Mesendoderm (in vitro differentiated cells): ENCODE results near the gene C12orf54.
"Not testable (repeated sequence)": the region's sequence is repeated elsewhere in the genome, so short reads cannot be mapped to it uniquely, and the experiment has no call there.

Experiments used
- DNase-seq: peaks from one replicate; pipeline ENCODE4 v3.0.0; 2013
- H2AK5ac ChIP-seq: 2 replicates; pipeline ENCODE4 v1.6.1; 2013; ENCODE audit warnings: low read length, inconsistent platforms
- H2BK120ac ChIP-seq: 2 replicates; pipeline ENCODE4 v1.6.1; 2013; ENCODE audit warnings: low read depth, mild to moderate bottlenecking, low read length, moderate library complexity, mixed read lengths
- H2BK15ac ChIP-seq: replicated peaks from 2 replicates; pipeline ENCODE4 v1.6.1; 2013; ENCODE audit warnings: low read depth, mild to moderate bottlenecking, moderate library complexity
- H2BK5ac ChIP-seq: 2 replicates; pipeline ENCODE4 v1.6.1; 2013; ENCODE audit warnings: low read length, inconsistent platforms
- H3K18ac ChIP-seq: 2 replicates; pipeline ENCODE4 v1.6.1; 2013; ENCODE audit warnings: mild to moderate bottlenecking, low read length, mixed read lengths
- H3K23ac ChIP-seq: one replicate; pipeline ENCODE4 v1.6.1; 2013; ENCODE audit warnings: low read length
- H3K27ac ChIP-seq: 2 replicates; pipeline ENCODE4 v1.5.1; 2013; ENCODE audit warnings: low read depth, mild to moderate bottlenecking, inconsistent platforms, low read length, moderate library complexity
- H3K27me3 ChIP-seq: 2 replicates; pipeline ENCODE4 v1.6.1; 2013; ENCODE audit warnings: low read length, control low read depth, mild to moderate bottlenecking, inconsistent platforms; ENCODE audit not compliant: insufficient read depth, poor library complexity
- H3K36me3 ChIP-seq: 2 replicates; pipeline ENCODE4 v1.6.1; 2013; ENCODE audit warnings: low read length, inconsistent platforms; ENCODE audit not compliant: control insufficient read depth, insufficient read depth
- H3K4ac ChIP-seq: one replicate; pipeline ENCODE4 v1.6.1; 2013; ENCODE audit warnings: low read depth, mild to moderate bottlenecking, low read length, moderate library complexity
- H3K4me1 ChIP-seq: 2 replicates; pipeline ENCODE4 v1.6.1; 2013; ENCODE audit warnings: low read depth, low read length, inconsistent platforms; ENCODE audit not compliant: control insufficient read depth
- H3K4me2 ChIP-seq: 2 replicates; pipeline ENCODE4 v1.6.1; 2013; ENCODE audit warnings: low read length
- H3K4me3 ChIP-seq: 2 replicates; pipeline ENCODE4 v1.5.1; 2013; ENCODE audit warnings: mild to moderate bottlenecking, low read length
- H3K56ac ChIP-seq: one replicate; pipeline ENCODE4 v1.6.1; 2013; ENCODE audit warnings: low read length
- H3K79me1 ChIP-seq: 2 replicates; pipeline ENCODE4 v1.6.1; 2013; ENCODE audit warnings: low read length, inconsistent platforms
- H3K79me2 ChIP-seq: 2 replicates; pipeline ENCODE4 v1.6.1; 2013; ENCODE audit warnings: mild to moderate bottlenecking, low read length; ENCODE audit not compliant: control insufficient read depth, insufficient read depth
- H3K9ac ChIP-seq: 2 replicates; pipeline ENCODE4 v1.6.1; 2013; ENCODE audit warnings: low read length, inconsistent platforms
- H4K5ac ChIP-seq: one replicate; pipeline ENCODE4 v1.6.1; 2013; ENCODE audit warnings: low read length
- H4K8ac ChIP-seq: one replicate; pipeline ENCODE4 v1.6.1; 2013; ENCODE audit warnings: low read depth, mild to moderate bottlenecking, control low read depth, low read length, moderate library complexity
- WGBS: extraction: QIAGEN DNeasy Blood & Tissue Kit; methylation state at CpG from one replicate; pipeline ENCODE4 v1.1.7; 2013; ENCODE audit warnings: low lambda C conversion rate, missing lambda C conversion rate; ENCODE audit not compliant: insufficient coverage; ENCODE audit errors: extremely low coverage; 5-methylcytosine and 5-hydroxymethylcytosine counted together

The C12orf54 gene

DNA sequence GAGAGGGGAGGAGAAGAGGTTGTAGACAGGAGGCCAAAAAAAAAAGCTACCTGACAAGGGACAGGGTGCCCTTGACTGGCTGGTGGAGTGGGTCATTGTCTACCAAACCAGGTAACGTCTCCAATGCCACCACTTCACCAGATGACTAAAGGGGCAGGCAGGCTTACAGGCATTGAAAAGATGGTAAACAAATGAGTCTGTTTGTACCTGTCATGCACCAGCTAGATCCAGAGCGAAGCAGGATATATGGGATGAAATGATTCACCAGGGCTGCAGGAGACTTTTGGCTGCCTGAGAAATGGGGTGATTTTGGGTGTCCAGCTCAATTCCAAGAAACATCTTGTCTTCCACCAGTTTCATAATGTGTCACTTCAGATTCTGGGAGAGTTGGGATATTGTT, 4.0 kb downstream of the C12orf54 start:
- H3K56ac ChIP-seq = no peak overlapping the region
- H3K27me3 ChIP-seq = no peaks in the 10 kb centered on the region
- no peak overlapping the region for H3K23ac ChIP-seq
- H3K4me2 ChIP-seq = no peak overlapping the region
- no peak overlapping the region for H3K4ac ChIP-seq
- no peak overlapping the region for H3K27ac ChIP-seq
- H2BK15ac ChIP-seq = no peak overlapping the region
- H4K8ac ChIP-seq = no peak overlapping the region
- no peak overlapping the region for H3K18ac ChIP-seq
- no peak for DNase-seq
- no peaks in the 10 kb centered on the region for H3K4me1 ChIP-seq
- H3K4me3 ChIP-seq = no peak overlapping the region
- H3K79me2 ChIP-seq = no peaks in the 10 kb centered on the region
- no peak overlapping the region for H4K5ac ChIP-seq
- no peaks in the 10 kb centered on the region for H3K79me1 ChIP-seq
- no peaks in the 10 kb centered on the region for H3K36me3 ChIP-seq
- no peak overlapping the region for H2BK120ac ChIP-seq
- H3K9ac ChIP-seq = no peak overlapping the region
- no CpG with 5 or more reads among the region's 2 CpGs for WGBS
- H2BK5ac ChIP-seq = no peak overlapping the region
- H2AK5ac ChIP-seq = no peak overlapping the region

DNA sequence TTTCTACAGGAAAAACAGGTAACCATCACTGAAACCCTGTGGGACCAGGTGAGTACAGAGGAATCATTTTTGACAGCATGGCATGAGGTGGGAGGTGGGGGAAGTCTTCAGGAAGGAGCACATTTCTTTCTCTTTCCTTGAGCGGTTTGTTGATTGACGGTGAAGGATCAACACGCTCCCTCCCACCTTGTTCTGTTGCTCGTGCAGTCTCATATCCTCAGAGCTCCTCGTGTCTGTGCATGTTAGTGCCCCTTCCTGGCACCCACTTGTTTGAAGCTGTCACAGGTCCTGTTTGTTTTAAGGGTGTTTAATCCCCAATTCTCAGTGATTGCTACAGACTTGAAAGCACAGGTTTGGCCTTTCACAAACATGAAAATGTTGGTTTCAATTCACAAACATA, 4.4 kb downstream of the C12orf54 start:
- DNase-seq = no peak
- no peak overlapping the region for H3K4ac ChIP-seq
- no peak overlapping the region for H4K8ac ChIP-seq
- H3K36me3 ChIP-seq = no peaks in the 10 kb centered on the region
- H3K4me3 ChIP-seq = no peak overlapping the region
- H3K18ac ChIP-seq = no peak overlapping the region
- no peak overlapping the region for H2BK5ac ChIP-seq
- no peak overlapping the region for H3K56ac ChIP-seq
- H3K27ac ChIP-seq = no peak overlapping the region
- H3K9ac ChIP-seq = no peak overlapping the region
- H3K79me1 ChIP-seq = no peaks in the 10 kb centered on the region
- no CpG with 5 or more reads among the region's 5 CpGs for WGBS
- H3K4me2 ChIP-seq = no peak overlapping the region
- no peaks in the 10 kb centered on the region for H3K4me1 ChIP-seq
- no peaks in the 10 kb centered on the region for H3K79me2 ChIP-seq
- H3K27me3 ChIP-seq = no peaks in the 10 kb centered on the region
- H2BK15ac ChIP-seq = no peak overlapping the region
- no peak overlapping the region for H2BK120ac ChIP-seq
- no peak overlapping the region for H4K5ac ChIP-seq
- H2AK5ac ChIP-seq = no peak overlapping the region
- no peak overlapping the region for H3K23ac ChIP-seq

DNA sequence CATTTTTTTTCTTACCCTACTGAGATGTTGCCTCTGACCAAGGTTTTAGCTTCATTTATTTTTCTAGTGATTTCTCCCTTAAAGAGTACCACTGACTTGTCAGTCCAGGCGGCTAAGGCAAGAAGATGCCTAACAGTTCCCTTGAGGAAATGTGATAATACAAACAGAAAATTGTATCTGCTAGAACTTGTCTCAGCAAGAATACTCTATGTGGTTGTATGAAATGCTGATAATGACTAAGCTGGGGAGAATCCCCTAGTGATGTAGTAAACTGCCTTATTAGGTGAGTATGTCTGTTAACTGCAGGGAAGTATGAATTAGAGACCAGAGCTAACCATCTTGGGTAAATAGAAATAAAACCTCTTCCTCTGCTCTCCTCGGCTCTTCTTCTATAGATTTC, 6.7 kb downstream of the C12orf54 start:
- Histone ChIP-seq H3K79me1 (no peaks in the 10 kb centered on the region), H3K36me3 (no peaks in the 10 kb centered on the region), H2BK120ac (no peak overlapping the region), H3K4ac (no peak overlapping the region), H3K79me2 (no peaks in the 10 kb centered on the region), H2AK5ac (no peak overlapping the region), H3K4me3 (no peak overlapping the region), H2BK15ac (no peak overlapping the region), H3K27me3 (no peaks in the 10 kb centered on the region), H4K8ac (no peak overlapping the region), H3K23ac (no peak overlapping the region), H4K5ac (no peak overlapping the region), H3K56ac (no peak overlapping the region), H2BK5ac (no peak overlapping the region), H3K18ac (no peak overlapping the region), H3K27ac (no peak overlapping the region), H3K4me1 (no peaks in the 10 kb centered on the region), H3K4me2 (no peak overlapping the region), H3K9ac (no peak overlapping the region)
- DNase-seq = no peak
- WGBS = no CpG with 5 or more reads among the region's 2 CpGs

DNA sequence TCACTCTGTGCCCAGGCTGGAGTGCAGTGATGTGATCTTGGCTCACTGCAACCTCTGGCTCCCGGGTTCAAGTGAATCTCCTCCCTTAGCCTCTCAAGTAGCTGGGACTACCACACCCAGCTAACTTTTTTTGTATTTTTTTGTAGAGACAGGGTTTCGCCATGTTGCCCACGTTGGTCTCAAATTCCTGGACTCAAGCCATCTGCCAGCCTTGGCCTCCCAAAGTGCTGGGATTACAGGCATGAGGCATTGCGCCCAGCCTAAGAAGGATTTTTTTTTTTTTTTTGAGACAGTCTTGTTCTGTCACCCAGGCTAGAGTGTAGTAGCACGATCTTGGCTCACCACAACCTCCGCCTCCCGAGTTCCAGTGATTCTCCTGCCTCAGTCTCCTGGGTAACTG, 7.2 kb downstream of the C12orf54 start:
- H3K79me1 ChIP-seq, DNase-seq, H3K4ac ChIP-seq, H2BK15ac ChIP-seq, H3K4me2 ChIP-seq, H3K27me3 ChIP-seq, H3K56ac ChIP-seq, H3K79me2 ChIP-seq, H2BK120ac ChIP-seq, H3K36me3 ChIP-seq, H3K4me3 ChIP-seq, H3K23ac ChIP-seq, H3K9ac ChIP-seq, H3K4me1 ChIP-seq, H4K8ac ChIP-seq, H3K18ac ChIP-seq, H3K27ac ChIP-seq, H4K5ac ChIP-seq, H2AK5ac ChIP-seq, H2BK5ac ChIP-seq: not testable (repeated sequence)
- no CpG with 5 or more reads among the region's 7 CpGs for WGBS

DNA sequence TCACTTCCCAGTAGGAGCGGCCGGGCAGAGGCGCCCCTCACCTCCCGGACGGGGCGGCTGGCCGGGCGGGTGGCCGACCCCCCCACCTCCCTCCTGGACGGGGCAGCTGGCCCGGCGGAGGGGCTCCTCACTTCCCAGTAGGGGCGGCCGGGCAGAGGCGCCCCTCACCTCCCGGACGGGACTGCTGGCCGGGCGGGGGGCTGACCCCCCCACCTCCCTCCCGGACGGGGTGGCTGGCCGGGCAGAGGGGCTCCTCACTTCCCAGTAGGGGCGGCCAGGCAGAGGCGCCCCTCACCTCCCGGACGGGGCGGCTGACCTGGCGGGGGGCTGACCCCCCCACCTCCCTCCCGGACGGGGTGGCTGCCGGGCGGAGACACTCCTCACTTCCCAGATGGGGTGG, 18.0 kb downstream of the C12orf54 start:
- not testable (repeated sequence) for H2BK5ac ChIP-seq, DNase-seq, H3K79me1 ChIP-seq, H3K9ac ChIP-seq, H2AK5ac ChIP-seq, H3K4me2 ChIP-seq, H3K4ac ChIP-seq, H3K79me2 ChIP-seq, H3K18ac ChIP-seq, H3K4me3 ChIP-seq, H4K8ac ChIP-seq, H3K36me3 ChIP-seq, H2BK15ac ChIP-seq, H3K27ac ChIP-seq, H3K27me3 ChIP-seq, H3K56ac ChIP-seq, H3K4me1 ChIP-seq, H4K5ac ChIP-seq, H3K23ac ChIP-seq, H2BK120ac ChIP-seq
- no CpG with 5 or more reads among the region's 32 CpGs for WGBS

DNA sequence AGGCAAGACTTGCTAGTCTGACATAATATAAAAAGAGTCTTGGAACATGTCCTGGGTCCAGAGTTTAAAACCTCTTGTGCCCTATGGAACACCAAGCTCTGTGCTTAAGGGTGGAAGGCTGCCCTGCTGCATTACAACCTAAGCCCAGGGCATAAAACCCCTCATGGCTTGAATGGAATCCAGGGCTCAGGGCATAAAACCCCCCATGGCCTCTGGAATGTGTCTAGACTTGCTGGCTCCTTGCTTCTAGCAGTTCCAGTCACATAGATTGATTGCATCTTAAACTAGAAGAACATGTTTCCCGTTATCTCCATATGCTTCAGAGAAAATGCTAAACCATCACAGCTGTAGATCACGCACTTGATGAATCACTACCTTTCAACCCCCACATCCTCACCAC, 24.5 kb downstream of the C12orf54 start:
- not testable (repeated sequence) for H2BK120ac ChIP-seq, H3K79me2 ChIP-seq, H3K9ac ChIP-seq, H4K8ac ChIP-seq, H3K4me1 ChIP-seq, H3K23ac ChIP-seq, H2BK5ac ChIP-seq, H3K4ac ChIP-seq, H2AK5ac ChIP-seq, H3K27ac ChIP-seq, H3K4me2 ChIP-seq, H3K56ac ChIP-seq, H3K27me3 ChIP-seq, H2BK15ac ChIP-seq, H4K5ac ChIP-seq, H3K4me3 ChIP-seq, H3K18ac ChIP-seq, H3K36me3 ChIP-seq, H3K79me1 ChIP-seq
- no CpG with 5 or more reads among the region's 2 CpGs for WGBS
- DNase-seq = peak; percentile 7
